ENCODE data around the gene ASNSD1. TPM values are rescaled to one million over a fixed set of nuclear protein-coding genes. Genes with fewer than 3 reads are reported as not detected.

Gene ASNSD1
- total RNA-seq, 2 experiments from 2014 or later, result 41.0 to 43.2 TPM

GRCh38 chr2:189627789-189628188, 33.5 kb upstream of the ASNSD1 start:
- Mint-ChIP-seq H3K4me3 (no peak overlapping the region), H3K27ac (no peak overlapping the region), H3K4me1 (ENCODE audit: low read depth) (peaks cover 20% of the 10 kb centered on the region), H3K9me3 (no peaks in the 10 kb centered on the region), H3K27me3 (no peaks in the 10 kb centered on the region), H3K36me3 (ENCODE audit: low read depth) (no peaks in the 10 kb centered on the region)
- intact Hi-C loops (cut with micrococcal nuclease), result no loop called here
- ChIA-PET CTCF (no interaction called here), POLR2A (no interaction called here)
- no peak for TF ChIP-seq CTCF (IDR thresholded peaks at IDR 0.05)
- DNase-seq, result no peak
- no peak for ATAC-seq

- TF ChIP-seq CTCF (IDR thresholded peaks at IDR 0.05), result no peak
- Mint-ChIP-seq H3K36me3 (ENCODE audit: low read depth) (no peaks in the 10 kb centered on the region), H3K27me3 (no peaks in the 10 kb centered on the region), H3K9me3 (no peaks in the 10 kb centered on the region), H3K27ac (no peak overlapping the region), H3K4me3 (no peak overlapping the region), H3K4me1 (ENCODE audit: low read depth) (peaks cover 20% of the 10 kb centered on the region)
- intact Hi-C loops (cut with micrococcal nuclease), result no loop called here
- no peak for DNase-seq
- no peak for ATAC-seq
- ChIA-PET CTCF (interaction anchor here (1.3 kb wide), 1 partner anchor 8 kb away, joined by 3 read pairs; no protein-coding TSS in a partner anchor), POLR2A (no interaction called here)
Measured at GRCh38 chr2:189628817-189629530, 32.3 kb upstream of the ASNSD1 start.

GRCh38 chr2:189629531-189630453, 31.5 kb upstream of the ASNSD1 start:
- H3K36me3 Mint-ChIP-seq (ENCODE audit: low read depth), result no peaks in the 10 kb centered on the region
- ChIA-PET CTCF (interaction anchor here (1.0 to 1.3 kb wide), 2 partner anchors 9 to 21 kb away, joined by 3 read pairs; no protein-coding TSS in a partner anchor), POLR2A (no interaction called here)
- peaks cover 14% of the 10 kb centered on the region for H3K4me1 Mint-ChIP-seq (ENCODE audit: low read depth)
- no peak for TF ChIP-seq CTCF (IDR thresholded peaks at IDR 0.05)
- intact Hi-C loops (cut with micrococcal nuclease), result no loop called here
- no peaks in the 10 kb centered on the region for H3K9me3 Mint-ChIP-seq
- ATAC-seq (no peak), DNase-seq (no peak)
- no peak overlapping the region for H3K27ac Mint-ChIP-seq
- no peak overlapping the region for H3K4me3 Mint-ChIP-seq
- H3K27me3 Mint-ChIP-seq, result no peaks in the 10 kb centered on the region

GRCh38 chr2:189631849-189632248, 29.4 kb upstream of the ASNSD1 start:
- Mint-ChIP-seq H3K4me3 (no peak overlapping the region), H3K27ac (no peak overlapping the region), H3K9me3 (no peaks in the 10 kb centered on the region), H3K27me3 (no peaks in the 10 kb centered on the region), H3K4me1 (ENCODE audit: low read depth) (no peaks in the 10 kb centered on the region), H3K36me3 (ENCODE audit: low read depth) (no peaks in the 10 kb centered on the region)
- DNase-seq, result no peak
- intact Hi-C loops (cut with micrococcal nuclease), result no loop called here
- ATAC-seq, result no peak
- no peak for TF ChIP-seq CTCF (IDR thresholded peaks at IDR 0.05)
- POLR2A ChIA-PET, result no interaction called here
- CTCF ChIA-PET, result interaction anchor here (1.2 kb wide), 1 partner anchor 51 kb away, joined by 3 read pairs; the partner anchor contains the start of gene SLC40A1

All from activated CD8-positive, alpha-beta T cell treated with anti-CD3 and anti-CD28 coated beads for 36 hours (primary cell).